HepG2 (cell line): Measurements from ENCODE around the gene RASSF7. TPM values are rescaled to one million over a fixed set of nuclear protein-coding genes. Genes with fewer than 3 reads are reported as not detected.

Experiments used
- microRNA counts: library from miRNA; unstranded; fragments of <30 nt; microRNA quantifications from one replicate; lab custom pipeline; 2015
- microRNA-seq: library from miRNA; unstranded; fragments of <30 nt; microRNA quantifications from one replicate; pipeline ENCODE4, GENCODE V29; 2020
- polyA plus RNA-seq, 8 experiments: library from polyadenylated mRNA; depleted of rRNA in 3 of 8; stranded (reverse) in 7 of 8; unstranded in 1 of 8; fragments of >200 nt; fragmentation: Illumina TruSeq in 4 of 8; extraction: Trizol in 4 of 8; gene quantifications; 2 replicates each; pipeline versions ENCODE4 v1.2.1 to v1.2.3, GENCODE V29; 2011 to 2016; ENCODE audit warnings: low read depth in 4 of 8, missing spikeins in 1 of 8, mixed read lengths in 1 of 8; ENCODE audit not compliant: insufficient read depth in 1 of 8
- small RNA-seq, 3 experiments: library from RNA; depleted of rRNA; stranded (forward); fragments of <200 nt; gene quantifications; one replicate each; pipeline ENCODE3, GENCODE V24; 2012; ENCODE audit warnings: low read depth in 2 of 3, low replicate concordance in 1 of 3; ENCODE audit not compliant: insufficient read length in 3 of 3, insufficient read depth in 2 of 3
- total RNA-seq, 5 experiments: library from RNA; depleted of rRNA; stranded (reverse); fragments of >200 nt; fragmentation: Illumina TruSeq; extraction: Trizol; gene quantifications; 2 replicates each; pipeline ENCODE4 v1.2.3, GENCODE V29; 2016; ENCODE audit warnings: low read depth in 1 of 5

RASSF7 gene
- total and polyA plus RNA-seq, 2 of the 13 experiments (the other 11 are each of a cell fraction or from before 2014, with no cell fraction given) = 20.2 to 28.6 TPM

MicroRNAs within 50 kb of the gene (microRNA counts, 767-probe panel; counts per million panel counts)
- microRNA hsa-miR-210 (lab: Ali Mortazavi, UCI) = not detected

Small RNA genes within 50 kb of the gene (microRNA-seq; reads per million reads assigned to microRNA genes)
- gene MIR210 = 162 reads per million, percentile 78 among the genes with 10 or more reads in this experiment

Small RNA genes within 50 kb of the gene (small RNA-seq; reads per million reads assigned to genes)
- 20.8 to 2,495 (median 1,175) reads per million in 3 experiments for gene MIR210

Other genes starting within 250 kb of the RASSF7 start
- 0.38 TPM in 1 of 2 replicates, not detected in the other for gene IFITM1, start 246.9 kb upstream of the RASSF7 start, total RNA-seq (2016; rRNA removed; fragmentation: Illumina TruSeq; extraction: Trizol)
- gene IFITM1, start 246.9 kb upstream of the RASSF7 start, polyA plus RNA-seq (2011; rRNA removed) = 11.1 and 18.7 TPM in 2 replicates
- gene IFITM3, start 240.1 kb upstream of the RASSF7 start, total RNA-seq (2016; rRNA removed; fragmentation: Illumina TruSeq; extraction: Trizol) = 30.0 and 52.6 TPM in 2 replicates
- 163 and 182 TPM in 2 replicates for gene IFITM3, start 240.1 kb upstream of the RASSF7 start, polyA plus RNA-seq (2011; rRNA removed)
- gene B4GALNT4, start 191.5 kb upstream of the RASSF7 start, total RNA-seq (2016; rRNA removed; fragmentation: Illumina TruSeq; extraction: Trizol) = 24.8 and 50.1 TPM in 2 replicates
- 30.5 and 34.4 TPM in 2 replicates for gene B4GALNT4, start 191.5 kb upstream of the RASSF7 start, polyA plus RNA-seq (2011; rRNA removed)
- 21.1 and 28.7 TPM in 2 replicates for gene PKP3, start 166.8 kb upstream of the RASSF7 start, total RNA-seq (2016; rRNA removed; fragmentation: Illumina TruSeq; extraction: Trizol)
- gene PKP3, start 166.8 kb upstream of the RASSF7 start, polyA plus RNA-seq (2011; rRNA removed) = 18.0 and 25.1 TPM in 2 replicates
- gene SIGIRR, start 146.0 kb upstream of the RASSF7 start, total RNA-seq (2016; rRNA removed; fragmentation: Illumina TruSeq; extraction: Trizol) = 0.80 and 2.1 TPM in 2 replicates
- 1.2 and 2.1 TPM in 2 replicates for gene SIGIRR, start 146.0 kb upstream of the RASSF7 start, polyA plus RNA-seq (2011; rRNA removed)
- 1.5 and 8.9 TPM in 2 replicates for gene ANO9, start 119.0 kb upstream of the RASSF7 start, total RNA-seq (2016; rRNA removed; fragmentation: Illumina TruSeq; extraction: Trizol)
- 14.3 and 19.9 TPM in 2 replicates for gene ANO9, start 119.0 kb upstream of the RASSF7 start, polyA plus RNA-seq (2011; rRNA removed)
- gene PTDSS2, start 110.7 kb upstream of the RASSF7 start, total RNA-seq (2016; rRNA removed; fragmentation: Illumina TruSeq; extraction: Trizol) = 11.3 and 21.7 TPM in 2 replicates
- 26.4 and 37.6 TPM in 2 replicates for gene PTDSS2, start 110.7 kb upstream of the RASSF7 start, polyA plus RNA-seq (2011; rRNA removed)
- 74.1 and 81.3 TPM in 2 replicates for gene RNH1, start 53.7 kb upstream of the RASSF7 start, total RNA-seq (2016; rRNA removed; fragmentation: Illumina TruSeq; extraction: Trizol)
- 36.0 and 51.4 TPM in 2 replicates for gene RNH1, start 53.7 kb upstream of the RASSF7 start, polyA plus RNA-seq (2011; rRNA removed)
- 47.5 and 50.0 TPM in 2 replicates for gene HRAS, start 25.4 kb upstream of the RASSF7 start, total RNA-seq (2016; rRNA removed; fragmentation: Illumina TruSeq; extraction: Trizol)
- gene HRAS, start 25.4 kb upstream of the RASSF7 start, polyA plus RNA-seq (2011; rRNA removed) = 32.9 TPM in 2 replicates
- gene LRRC56, start 23.4 kb upstream of the RASSF7 start, total RNA-seq (2016; rRNA removed; fragmentation: Illumina TruSeq; extraction: Trizol) = 0.08 and 0.11 TPM in 2 replicates
- gene LRRC56, start 23.4 kb upstream of the RASSF7 start, polyA plus RNA-seq (2011; rRNA removed) = 0.29 and 0.46 TPM in 2 replicates
- 0.25 and 1.1 TPM in 2 replicates for gene LMNTD2, start 232 bp upstream of the RASSF7 start, total RNA-seq (2016; rRNA removed; fragmentation: Illumina TruSeq; extraction: Trizol)
- 3.1 and 3.6 TPM in 2 replicates for gene LMNTD2, start 232 bp upstream of the RASSF7 start, polyA plus RNA-seq (2011; rRNA removed)
- 13.7 and 16.7 TPM in 2 replicates for gene PHRF1, start 15.5 kb downstream of the RASSF7 start, total RNA-seq (2016; rRNA removed; fragmentation: Illumina TruSeq; extraction: Trizol)
- gene PHRF1, start 15.5 kb downstream of the RASSF7 start, polyA plus RNA-seq (2011; rRNA removed) = 8.2 and 11.2 TPM in 2 replicates
- not detected in 2 replicates for gene IRF7, start 55.0 kb downstream of the RASSF7 start, total RNA-seq (2016; rRNA removed; fragmentation: Illumina TruSeq; extraction: Trizol)
- gene IRF7, start 55.0 kb downstream of the RASSF7 start, polyA plus RNA-seq (2011; rRNA removed) = 0.04 TPM in 1 of 2 replicates, not detected in the other
- 0.21 and 0.46 TPM in 2 replicates for gene CDHR5, start 64.0 kb downstream of the RASSF7 start, total RNA-seq (2016; rRNA removed; fragmentation: Illumina TruSeq; extraction: Trizol)
- 0.68 and 0.71 TPM in 2 replicates for gene CDHR5, start 64.0 kb downstream of the RASSF7 start, polyA plus RNA-seq (2011; rRNA removed)
- not detected in 2 replicates for gene SCT, start 66.2 kb downstream of the RASSF7 start, total RNA-seq (2016; rRNA removed; fragmentation: Illumina TruSeq; extraction: Trizol)
- gene SCT, start 66.2 kb downstream of the RASSF7 start, polyA plus RNA-seq (2011; rRNA removed) = not detected in 2 replicates
- gene DRD4, start 76.3 kb downstream of the RASSF7 start, total RNA-seq (2016; rRNA removed; fragmentation: Illumina TruSeq; extraction: Trizol) = 0.13 TPM in 1 of 2 replicates, not detected in the other
- gene DRD4, start 76.3 kb downstream of the RASSF7 start, polyA plus RNA-seq (2011; rRNA removed) = 0.09 TPM in 2 replicates
- 18.2 and 29.6 TPM in 2 replicates for gene DEAF1, start 134.3 kb downstream of the RASSF7 start, total RNA-seq (2016; rRNA removed; fragmentation: Illumina TruSeq; extraction: Trizol)
- gene DEAF1, start 134.3 kb downstream of the RASSF7 start, polyA plus RNA-seq (2011; rRNA removed) = 22.3 and 31.6 TPM in 2 replicates
- 2.7 and 5.6 TPM in 2 replicates for gene TMEM80, start 134.8 kb downstream of the RASSF7 start, total RNA-seq (2016; rRNA removed; fragmentation: Illumina TruSeq; extraction: Trizol)
- 17.1 and 20.9 TPM in 2 replicates for gene TMEM80, start 134.8 kb downstream of the RASSF7 start, polyA plus RNA-seq (2011; rRNA removed)
- 55.6 and 89.3 TPM in 2 replicates for gene EPS8L2, start 145.3 kb downstream of the RASSF7 start, total RNA-seq (2016; rRNA removed; fragmentation: Illumina TruSeq; extraction: Trizol)
- gene EPS8L2, start 145.3 kb downstream of the RASSF7 start, polyA plus RNA-seq (2011; rRNA removed) = 416 and 597 TPM in 2 replicates
- 240 and 336 TPM in 2 replicates for gene TALDO1, start 186.5 kb downstream of the RASSF7 start, total RNA-seq (2016; rRNA removed; fragmentation: Illumina TruSeq; extraction: Trizol)
- 88.1 and 107 TPM in 2 replicates for gene TALDO1, start 186.5 kb downstream of the RASSF7 start, polyA plus RNA-seq (2011; rRNA removed)
- 35.8 and 60.5 TPM in 2 replicates for gene GATD1, start 216.5 kb downstream of the RASSF7 start, total RNA-seq (2016; rRNA removed; fragmentation: Illumina TruSeq; extraction: Trizol)
- gene GATD1, start 216.5 kb downstream of the RASSF7 start, polyA plus RNA-seq (2011; rRNA removed) = 31.3 and 40.0 TPM in 2 replicates
- gene CEND1, start 229.1 kb downstream of the RASSF7 start, total RNA-seq (2016; rRNA removed; fragmentation: Illumina TruSeq; extraction: Trizol) = not detected in 2 replicates
- gene CEND1, start 229.1 kb downstream of the RASSF7 start, polyA plus RNA-seq (2011; rRNA removed) = not detected in 2 replicates
- gene SLC25A22, start 237.3 kb downstream of the RASSF7 start, total RNA-seq (2016; rRNA removed; fragmentation: Illumina TruSeq; extraction: Trizol) = 8.0 and 12.4 TPM in 2 replicates
- gene SLC25A22, start 237.3 kb downstream of the RASSF7 start, polyA plus RNA-seq (2011; rRNA removed) = 19.2 and 20.5 TPM in 2 replicates
- gene PIDD1, start 244.3 kb downstream of the RASSF7 start, total RNA-seq (2016; rRNA removed; fragmentation: Illumina TruSeq; extraction: Trizol) = 7.9 and 16.0 TPM in 2 replicates
- 14.3 and 17.7 TPM in 2 replicates for gene PIDD1, start 244.3 kb downstream of the RASSF7 start, polyA plus RNA-seq (2011; rRNA removed)
- gene RPLP2, start 249.0 kb downstream of the RASSF7 start, total RNA-seq (2016; rRNA removed; fragmentation: Illumina TruSeq; extraction: Trizol) = 2,049 and 2,106 TPM in 2 replicates
- 895 and 978 TPM in 2 replicates for gene RPLP2, start 249.0 kb downstream of the RASSF7 start, polyA plus RNA-seq (2011; rRNA removed)